NCI-H526 (cell line): ENCODE data around the gene PRPSAP2.
"Not testable (repeated sequence)": the region's sequence is repeated elsewhere in the genome, so short reads cannot be mapped to it uniquely, and the experiment has no call there.

ENCODE experiments used
- DNase-seq, 2 experiments: peaks; one replicate each; lab custom pipeline; 2025; lab: John Stamatoyannopoulos, UW

The PRPSAP2 gene

DNA sequence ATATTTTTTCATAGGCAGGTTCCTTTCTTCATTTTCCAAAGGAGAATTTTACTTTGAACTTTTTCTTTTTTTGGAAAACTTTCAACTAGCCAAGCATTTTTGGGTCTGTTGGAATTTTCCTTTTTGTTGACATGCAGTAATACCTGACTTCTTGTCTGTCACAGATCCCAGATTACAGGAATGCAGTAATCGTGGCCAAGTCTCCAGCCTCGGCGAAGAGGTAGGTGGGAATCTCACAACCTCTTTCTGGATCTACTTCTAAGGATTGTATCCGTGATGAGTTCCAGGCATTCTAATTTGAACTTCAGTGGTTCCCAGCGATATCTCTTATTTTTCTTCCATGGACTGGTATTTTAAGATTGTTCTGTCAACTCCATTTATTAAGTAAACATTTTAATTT is 31.7 kb downstream of the PRPSAP2 start:
- no peak for DNase-seq

DNA sequence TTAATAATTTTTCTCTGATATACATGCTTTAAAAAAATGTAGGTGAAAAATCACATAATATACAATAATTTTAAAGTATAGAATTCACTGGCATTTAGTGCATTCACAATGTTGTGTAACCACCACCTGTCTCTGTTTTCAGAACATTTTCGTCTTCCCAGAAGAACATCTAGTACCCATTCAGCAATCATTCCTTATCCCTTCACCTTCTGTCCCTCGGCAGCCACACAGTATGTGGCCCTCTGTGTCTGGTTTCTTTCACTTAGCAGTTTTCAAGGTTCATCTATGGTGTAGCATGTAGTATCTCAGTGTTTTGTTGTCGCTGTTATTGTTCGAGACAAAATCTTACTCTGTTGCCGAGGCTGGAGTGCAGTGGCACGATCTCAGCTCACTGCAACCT is 33.6 kb downstream of the PRPSAP2 start:
- no peak for DNase-seq

DNA sequence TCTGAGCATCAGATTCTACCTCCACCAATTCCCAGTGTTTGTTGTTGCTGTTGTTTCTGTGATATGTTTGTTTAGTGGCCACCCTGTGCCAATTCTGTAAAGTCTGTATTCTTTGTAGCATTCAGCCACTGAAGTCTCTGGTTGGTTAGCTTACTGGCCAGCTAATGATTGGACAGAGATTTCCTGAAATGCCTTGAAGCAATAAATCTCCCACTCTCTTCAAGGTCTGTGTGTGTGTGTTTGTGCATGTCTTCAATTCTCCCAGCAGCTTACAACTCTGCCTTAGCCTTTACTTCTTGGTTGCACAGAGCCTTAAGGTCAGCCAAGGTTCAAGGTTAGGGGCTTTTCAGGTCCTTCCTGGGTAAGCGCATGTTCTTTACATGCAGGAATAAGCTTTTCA is 38.2 kb downstream of the PRPSAP2 start:
- no peak for DNase-seq

DNA sequence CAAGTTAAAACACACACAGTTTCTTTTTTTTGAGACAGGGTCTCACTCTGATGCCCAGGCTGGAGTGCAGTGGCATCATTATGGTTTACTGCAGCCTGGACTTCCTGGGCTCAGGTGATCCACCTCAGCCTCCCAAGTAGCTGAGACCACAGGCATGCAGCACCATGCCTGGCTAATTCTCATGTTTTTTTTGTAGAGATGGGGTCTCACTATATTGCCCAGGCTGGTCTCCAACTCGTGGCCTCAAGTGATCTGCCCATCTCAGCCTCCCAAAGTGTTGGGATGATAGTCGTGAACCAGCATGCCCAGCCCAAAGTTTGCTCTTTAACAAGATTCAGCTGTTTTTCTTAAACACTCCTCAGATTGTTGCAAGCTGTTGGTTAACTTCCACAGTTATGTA is 39.0 kb downstream of the PRPSAP2 start:
- DNase-seq = no peak

DNA sequence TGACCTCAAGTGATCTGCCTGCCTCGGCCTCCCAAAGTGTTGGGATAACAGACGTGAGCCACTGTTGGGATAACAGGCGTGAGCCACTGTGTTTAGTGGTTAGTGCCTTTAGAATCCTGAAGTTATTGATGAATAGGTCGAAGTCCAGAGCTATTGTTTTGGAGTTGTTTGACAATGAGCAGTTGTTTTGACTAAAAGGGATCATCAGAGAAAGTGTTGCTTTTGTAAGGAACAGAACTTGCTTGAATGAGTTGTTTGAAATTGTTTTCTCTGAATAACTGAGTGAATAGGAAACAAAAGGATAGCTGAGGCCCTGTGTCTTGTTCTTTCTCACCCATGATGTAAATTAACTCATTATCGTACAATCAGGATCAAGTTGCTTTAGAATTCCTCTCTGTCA is 46.6 kb downstream of the PRPSAP2 start:
- DNase-seq = no peak

DNA sequence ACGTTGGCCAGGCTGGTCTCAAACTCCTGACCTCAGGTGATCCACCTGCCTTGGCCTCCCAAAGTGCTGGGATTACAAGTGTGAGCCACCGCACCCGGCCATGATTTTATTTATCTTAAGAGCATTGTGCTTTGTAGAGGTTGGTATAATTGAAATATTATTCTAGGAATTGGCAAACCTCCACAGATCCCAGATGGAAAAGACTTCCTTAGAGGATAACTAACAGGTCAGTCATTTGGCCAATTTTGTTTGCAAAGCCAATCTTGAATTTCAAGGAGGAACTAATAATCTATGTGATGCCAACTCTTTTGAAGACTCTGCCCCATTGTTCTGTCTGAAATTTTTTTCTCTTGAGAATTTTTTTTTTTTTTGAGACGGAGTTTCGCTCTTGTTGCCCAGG is 47.3 kb downstream of the PRPSAP2 start:
- DNase-seq = no peak

DNA sequence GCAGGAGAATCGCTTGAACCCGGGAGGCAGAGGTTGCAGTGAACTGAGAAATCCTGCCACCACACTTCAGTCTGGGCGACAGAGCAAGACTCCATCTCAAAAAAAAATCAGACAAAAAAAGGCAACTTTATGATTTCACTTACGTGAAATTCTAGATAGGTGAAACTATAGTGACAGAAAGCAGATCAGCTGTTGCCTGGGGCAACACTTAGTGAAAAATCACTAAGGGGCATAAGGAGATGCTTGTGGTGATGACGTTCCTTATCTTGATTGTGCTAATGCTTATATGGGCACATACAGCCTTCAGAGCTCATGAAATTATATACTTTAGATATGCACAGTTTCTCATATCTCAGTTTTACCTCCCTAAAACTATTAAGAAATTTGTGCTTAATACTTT is 52.4 kb downstream of the PRPSAP2 start:
- no peak for DNase-seq

DNA sequence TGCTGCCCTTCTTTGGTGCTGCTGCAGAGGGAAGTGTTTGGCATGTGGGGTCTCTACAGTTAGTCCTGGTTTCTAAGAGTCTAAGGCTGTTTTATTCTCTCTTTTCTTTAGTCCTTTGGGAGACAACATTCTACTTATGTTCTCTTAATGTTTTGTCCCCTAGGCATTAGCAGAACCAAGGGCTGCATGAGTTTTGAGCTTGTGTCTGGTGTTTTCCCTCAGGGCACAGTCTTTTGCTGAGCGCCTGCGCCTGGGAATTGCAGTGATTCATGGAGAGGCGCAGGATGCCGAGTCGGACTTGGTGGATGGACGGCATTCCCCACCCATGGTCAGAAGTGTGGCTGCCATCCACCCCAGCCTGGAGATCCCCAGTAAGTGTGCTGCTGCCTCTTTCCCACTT is 53.0 kb downstream of the PRPSAP2 start:
- no peak for DNase-seq

DNA sequence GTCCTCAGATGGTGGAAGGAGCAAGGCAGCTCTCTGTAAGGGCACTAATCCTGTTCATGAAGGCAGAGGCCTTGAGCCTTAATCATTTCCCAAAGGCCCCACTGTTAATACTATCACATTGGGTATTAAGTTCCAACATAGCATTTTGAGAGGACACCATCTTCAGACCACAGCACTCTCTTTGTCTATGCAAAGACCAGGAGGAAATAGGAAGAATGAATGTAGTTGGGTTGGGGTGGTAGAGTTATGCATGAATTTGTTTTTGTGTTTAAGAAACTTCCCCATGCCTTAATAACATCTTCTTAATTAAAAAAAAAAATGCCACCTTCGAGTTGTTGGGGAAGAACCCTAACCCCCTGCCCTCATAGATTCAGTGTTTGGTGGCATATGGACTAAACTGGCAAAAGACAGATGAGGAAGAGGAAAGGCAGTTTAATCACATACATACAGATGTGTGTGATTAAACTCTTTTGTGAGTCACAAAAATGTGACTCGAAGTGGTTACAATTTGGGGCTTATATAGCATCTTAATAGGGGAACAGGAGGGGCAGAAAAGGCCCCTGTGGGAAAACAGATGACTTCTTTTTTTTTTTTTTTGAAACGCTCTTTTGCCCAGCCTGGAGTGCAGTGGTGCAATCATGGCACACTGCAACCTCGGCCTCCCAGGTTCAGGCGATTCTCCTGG is 59.0 kb downstream of the PRPSAP2 start:
- no peak for DNase-seq

DNA sequence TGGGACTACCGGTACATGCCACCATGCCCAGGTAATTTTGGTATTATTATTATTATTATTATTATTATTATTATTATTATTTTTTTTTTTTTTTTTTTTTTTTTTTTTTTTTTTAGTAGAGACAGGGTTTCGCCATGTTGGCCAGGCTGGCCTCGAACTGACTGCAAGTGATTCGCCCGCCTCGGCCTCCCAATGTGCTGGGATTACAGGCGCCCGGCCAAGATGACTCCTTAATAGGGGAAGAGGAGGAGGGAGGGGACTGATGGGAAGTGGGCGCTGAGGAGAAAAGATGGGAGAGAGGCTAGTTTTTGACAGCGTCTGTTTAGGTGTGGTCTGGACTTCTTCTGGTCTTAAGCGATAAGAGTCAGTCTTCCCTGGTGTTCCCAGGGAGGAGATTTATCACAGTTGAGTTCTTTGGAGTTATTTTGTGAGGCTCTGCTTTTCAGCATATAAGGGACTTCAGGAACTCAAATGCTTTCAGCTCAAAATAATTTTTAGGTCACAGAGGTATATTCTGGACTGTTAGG is 59.6 kb downstream of the PRPSAP2 start:
- DNase-seq = no peak

DNA sequence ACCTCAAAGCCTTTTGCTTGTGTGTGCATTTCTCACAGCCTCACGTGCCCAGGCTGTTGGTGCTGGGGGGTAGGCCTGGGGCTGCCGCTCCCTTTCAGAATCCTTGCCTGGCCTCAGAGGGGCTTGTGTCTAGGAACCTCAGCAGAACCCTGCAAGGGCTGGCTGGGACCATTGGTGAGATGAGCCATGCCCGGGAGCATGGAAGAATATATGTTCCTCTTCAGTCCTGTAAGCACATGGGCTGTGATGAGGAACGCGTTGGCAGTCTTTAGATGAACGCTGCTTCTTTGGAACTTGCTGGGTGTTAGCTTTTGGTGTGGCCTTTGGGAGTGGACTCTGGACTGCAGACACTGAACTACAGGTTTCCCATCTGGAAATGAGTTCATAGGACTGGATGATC is 62.0 kb downstream of the PRPSAP2 start:
- no peak for DNase-seq

DNA sequence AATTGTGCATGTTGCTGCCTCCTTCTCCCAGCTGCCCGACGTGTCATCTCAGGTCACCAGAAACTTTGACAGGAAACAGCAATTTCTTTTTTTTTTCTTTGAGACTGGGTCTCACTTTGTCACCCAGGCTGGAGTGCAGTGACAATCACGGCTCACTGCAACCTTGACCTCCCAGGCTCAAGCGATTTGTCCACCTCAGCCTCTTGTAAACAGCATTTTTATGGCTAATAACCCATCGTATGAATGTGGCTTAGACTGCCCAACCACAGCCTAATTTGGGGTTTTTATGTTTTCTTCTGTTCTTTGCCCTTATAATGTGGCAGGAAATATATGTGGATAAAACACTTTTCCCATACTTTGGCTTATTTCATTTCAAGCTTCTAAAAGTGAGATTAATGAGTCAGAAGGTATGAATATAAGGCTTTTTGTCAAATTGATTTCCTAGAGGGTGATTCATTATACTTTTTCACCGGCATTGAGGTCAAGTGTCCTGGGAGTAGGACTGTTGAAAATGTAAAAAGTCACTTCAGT is 63.0 kb downstream of the PRPSAP2 start:
- no peak for DNase-seq

DNA sequence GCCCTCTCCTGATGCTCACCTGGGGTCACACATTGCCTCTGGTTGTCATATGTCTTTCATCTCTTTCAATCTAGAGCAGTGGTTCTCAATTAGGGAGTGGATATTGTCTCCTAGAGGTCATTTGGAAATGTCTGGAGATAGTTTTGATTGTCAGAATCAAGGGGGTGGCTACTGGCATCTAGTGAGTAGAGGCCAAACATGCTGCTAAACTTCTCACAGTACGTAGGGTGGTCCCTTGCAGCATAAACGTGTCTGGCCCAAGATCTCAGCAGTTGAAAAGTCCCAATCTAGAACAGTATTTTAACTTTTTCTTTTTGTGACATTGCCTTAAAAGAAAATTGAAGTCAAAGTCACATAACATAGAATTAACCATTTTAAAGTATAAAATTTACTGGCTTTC is 63.6 kb downstream of the PRPSAP2 start:
- no peak for DNase-seq

DNA sequence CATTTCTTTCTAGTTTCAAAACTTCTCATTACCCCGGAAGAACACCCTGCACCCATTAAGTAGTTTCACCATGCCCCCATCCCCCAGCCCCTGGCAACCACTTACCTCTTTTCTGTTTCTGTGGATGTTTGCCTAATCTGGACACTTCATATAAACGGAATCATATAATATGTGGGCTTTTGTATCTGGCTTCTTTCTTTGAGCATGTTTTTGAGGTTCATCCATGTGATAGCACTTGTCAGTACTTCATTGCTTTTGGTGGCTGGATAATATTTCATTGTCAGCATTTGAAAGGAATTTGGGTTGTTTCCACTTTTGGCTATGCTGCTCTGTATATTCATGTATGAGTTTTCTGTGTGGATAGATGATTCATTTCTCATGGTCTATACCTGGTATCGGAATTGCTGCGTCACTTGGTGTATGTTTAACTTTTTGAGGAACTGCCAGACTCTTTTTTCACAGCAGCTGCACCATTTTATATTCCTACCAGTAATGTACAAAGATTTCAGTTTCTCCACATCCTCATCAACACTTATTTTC is 64.1 kb downstream of the PRPSAP2 start:
- no peak for DNase-seq

DNA sequence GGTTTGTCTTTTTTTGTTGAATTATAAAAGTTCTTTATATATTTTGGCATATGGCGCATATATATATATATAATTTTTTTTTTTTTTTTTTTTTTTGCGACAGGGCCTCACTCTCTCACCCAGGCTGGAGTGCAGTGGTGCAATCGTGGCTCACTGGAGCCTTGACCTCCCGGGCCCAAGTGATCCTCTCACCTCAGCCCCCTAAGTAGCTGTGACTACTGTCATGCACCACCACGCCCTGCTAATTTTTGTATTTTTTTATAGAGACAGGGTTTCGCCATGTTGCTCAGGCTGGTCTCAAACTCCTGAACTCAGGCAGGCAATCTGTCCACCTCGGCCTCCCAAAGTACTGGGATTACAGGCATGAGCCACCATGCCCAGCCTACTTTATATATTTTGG is 64.7 kb downstream of the PRPSAP2 start:
- not testable (repeated sequence) for DNase-seq

DNA sequence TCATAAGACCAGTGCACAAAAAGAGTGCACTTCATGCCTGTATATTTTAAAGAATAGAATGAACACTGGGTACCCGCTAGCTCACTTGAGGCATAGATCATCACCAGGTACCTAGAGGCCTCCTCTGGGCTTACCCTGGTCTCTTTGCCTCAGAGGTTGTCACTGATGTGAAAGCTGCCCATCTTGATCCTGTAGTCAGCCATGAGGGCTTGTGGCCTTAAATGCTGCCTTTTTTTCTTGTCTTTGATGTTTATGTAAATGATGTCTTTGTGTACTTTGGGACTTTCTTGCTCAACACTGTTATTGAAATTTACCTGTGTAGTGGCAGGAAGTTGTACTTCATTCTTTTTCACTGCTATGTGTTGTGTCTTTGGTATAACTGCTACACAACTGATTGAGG is 67.3 kb downstream of the PRPSAP2 start:
- no peak for DNase-seq

DNA sequence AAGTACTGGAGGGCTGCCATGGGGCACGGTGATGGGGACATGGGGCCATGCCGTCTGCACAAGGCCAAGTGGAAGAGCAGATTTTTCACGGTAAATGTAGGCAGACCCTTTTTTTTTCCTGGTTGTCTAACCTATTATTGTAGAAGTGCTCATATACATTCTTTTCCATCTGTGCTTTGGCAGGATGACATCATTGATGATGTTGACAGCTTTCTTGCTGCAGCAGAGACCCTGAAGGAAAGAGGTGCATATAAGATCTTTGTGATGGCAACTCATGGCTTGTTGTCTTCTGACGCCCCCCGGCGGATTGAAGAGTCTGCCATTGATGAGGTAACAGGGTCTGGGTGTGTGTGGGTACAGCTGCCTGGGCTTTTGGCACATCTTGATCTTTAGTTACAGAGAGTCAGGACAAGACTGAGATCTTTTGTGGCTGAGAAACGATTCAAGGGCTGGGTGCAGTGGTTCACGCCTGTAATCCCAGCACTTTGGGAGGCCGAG is 70.7 kb downstream of the PRPSAP2 start:
- DNase-seq = no peak

DNA sequence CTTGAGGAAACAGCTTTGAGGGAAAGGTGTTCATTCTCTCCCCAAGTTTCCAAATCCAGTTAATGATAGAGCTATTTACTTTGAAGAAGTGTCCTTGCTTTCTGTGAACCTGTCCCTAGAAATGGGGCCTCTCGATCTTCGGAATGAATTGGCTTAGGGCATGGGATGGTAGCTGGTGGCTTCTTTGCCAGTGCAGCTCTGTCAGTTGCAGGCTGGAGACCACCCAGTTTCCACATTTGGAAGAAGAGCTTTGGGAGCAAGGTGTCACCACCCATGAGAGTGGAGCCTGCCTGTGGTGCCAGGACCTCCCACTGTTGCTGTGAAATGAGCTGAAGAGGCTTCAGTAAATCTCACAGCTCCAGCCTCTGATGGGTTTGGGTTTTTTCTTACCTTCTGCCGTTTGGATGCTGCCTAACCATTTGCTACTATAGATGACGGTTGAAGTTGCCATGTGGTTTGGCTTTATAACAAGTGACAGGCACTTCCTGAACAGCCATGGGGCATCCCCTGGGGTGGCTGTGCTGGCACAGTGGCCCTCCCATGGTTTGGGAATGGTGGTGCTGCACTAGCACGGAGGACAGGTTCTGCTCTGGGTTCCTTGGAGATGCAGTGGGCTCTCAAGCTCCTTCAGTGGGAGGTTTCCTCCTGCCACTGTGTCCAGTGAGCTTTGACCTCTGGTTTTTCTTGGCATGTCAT is 74.6 kb downstream of the PRPSAP2 start:
- DNase-seq = no peak

DNA sequence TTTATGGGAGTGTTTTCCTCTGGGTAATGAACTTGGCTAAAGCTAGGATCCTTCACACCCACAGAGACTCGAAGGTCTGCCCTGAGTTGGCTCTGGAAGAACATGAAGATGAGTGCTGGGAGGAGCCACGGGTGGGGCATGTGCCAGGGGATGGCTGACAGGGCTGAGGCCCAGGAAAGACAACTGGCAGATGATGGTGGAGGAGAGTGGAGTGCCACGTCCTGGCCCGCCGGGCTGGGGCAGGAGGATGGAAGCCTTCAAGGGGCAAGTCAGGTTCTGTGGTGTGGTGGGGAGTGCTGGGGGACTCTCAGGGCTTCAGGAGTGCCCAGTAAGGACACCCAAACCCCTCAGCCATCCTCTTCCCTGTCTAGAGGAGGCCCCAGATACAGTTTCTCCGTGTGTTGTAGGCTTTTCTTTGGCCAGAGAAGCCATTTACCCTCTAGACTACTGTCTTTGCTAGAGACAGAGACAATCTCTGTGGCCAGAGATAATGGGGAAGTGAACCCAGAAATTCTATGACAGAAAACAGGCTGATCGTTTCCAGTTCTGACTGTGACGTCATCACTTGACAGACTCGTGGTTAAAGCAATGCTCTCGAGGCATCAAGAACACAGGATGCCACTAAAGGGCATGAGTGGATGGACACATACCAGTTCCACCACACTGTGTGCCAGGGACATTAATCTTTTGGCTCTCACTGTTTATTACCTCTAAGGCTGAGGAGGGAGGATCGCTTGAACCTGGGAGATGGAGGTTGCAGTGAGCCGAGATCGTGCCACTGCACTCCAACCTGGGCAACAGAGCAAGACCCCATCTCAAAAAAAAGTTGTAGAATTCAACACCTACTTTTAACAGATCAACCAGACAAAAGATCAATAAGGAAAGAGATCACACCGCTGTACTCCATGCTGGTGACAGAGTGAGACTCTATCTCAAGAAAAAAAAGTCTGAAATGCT is 75.4 kb downstream of the PRPSAP2 start:
- no peak for DNase-seq

DNA sequence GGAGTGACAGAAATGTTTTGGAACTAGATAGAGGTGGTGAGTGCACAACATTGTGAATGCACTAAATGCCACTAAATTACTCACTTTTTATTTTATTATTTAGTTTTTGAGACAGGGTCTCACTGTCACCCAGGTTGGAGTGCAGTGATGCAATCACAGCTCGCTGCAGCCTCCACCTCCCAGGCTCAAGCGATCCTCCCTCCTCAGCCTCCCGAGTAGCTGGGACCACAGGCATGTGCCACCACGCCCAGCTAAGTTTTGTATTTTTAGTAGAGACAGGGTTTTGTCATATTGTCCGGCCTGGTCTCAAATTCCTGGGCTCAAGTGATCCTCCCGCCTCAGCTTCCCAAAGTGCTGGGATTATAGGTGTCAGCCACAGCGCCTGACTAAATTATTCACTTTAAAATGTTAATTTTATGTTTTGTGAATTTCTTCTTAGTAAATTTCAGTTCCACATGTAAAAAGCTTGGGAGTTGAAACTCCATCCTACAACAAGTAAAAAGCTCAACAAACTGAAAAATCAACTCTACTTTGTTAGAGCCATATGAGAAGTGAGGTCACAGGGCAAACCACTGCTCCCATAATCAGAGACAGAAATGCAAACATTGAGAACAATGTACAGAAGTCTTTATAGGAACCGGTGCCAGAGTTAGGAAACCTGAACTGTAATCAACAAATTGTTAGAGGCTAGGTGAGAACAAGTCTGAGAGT is 80.2 kb downstream of the PRPSAP2 start:
- DNase-seq = no peak

DNA sequence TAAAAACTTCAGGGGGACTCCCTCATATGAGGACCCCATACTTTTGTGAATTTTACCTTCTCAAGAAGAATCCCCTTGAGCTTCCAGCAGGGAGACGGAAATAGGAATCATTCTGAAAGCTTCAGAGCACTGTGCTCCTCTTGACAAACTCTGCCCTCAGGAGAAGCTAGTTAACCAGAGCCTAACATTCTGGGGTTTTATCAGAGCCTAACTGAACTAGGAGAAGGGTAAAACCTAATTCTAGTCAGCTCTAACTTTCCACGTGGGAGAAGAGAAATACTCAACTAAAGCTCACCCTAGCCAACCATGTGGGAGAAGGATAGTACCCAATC is 80.7 kb downstream of the PRPSAP2 start:
- no peak for DNase-seq
